Adrenal gland (tissue), 12 donors: ENCODE results near the gene AQP1. TPM values are rescaled to one million over a fixed set of nuclear protein-coding genes. Genes with fewer than 3 reads are reported as not detected.

Experiments used
- DNase-seq, 7 donors: peaks; one replicate each; pipeline ENCODE4 v3.0.0-alpha.2; 2019 to 2020
- H3K27ac ChIP-seq, 5 donors: fragments of 200-600 bp; sonication (generic) in 4 of 5; 1 replicate in 3 of 5; 2 replicates in 2 of 5; pipeline versions ENCODE4 v1.5.1 to v1.8.0; 2016 to 2020; ENCODE audit warnings: mild to moderate bottlenecking in 1 of 5
- H3K27me3 ChIP-seq: fragments of 200-600 bp; 2 replicates; pipeline ENCODE4 v1.8.0; 2021
- H3K36me3 ChIP-seq, 2 donors: fragments of 200-600 bp; replicated peaks in 1 of 2; 1 replicate in 1 of 2; 2 replicates in 1 of 2; pipeline versions ENCODE4 v1.5.1 to v1.8.0; 2018 to 2022
- H3K4me1 ChIP-seq, 2 donors: fragments of 200-600 bp; replicated peaks in 1 of 2; 1 replicate in 1 of 2; 2 replicates in 1 of 2; pipeline versions ENCODE4 v1.5.1 to v1.8.0; 2018 to 2021
- H3K4me3 ChIP-seq, 4 donors: fragments of 200-600 bp; sonication (generic) in 3 of 4; one replicate each; pipeline ENCODE4 v1.5.1; 2016 to 2018
- H3K9me3 ChIP-seq, 3 donors: fragments of 200-600 bp; sonication (generic) in 1 of 3; replicated peaks in 1 of 3; 1 replicate in 2 of 3; 2 replicates in 1 of 3; pipeline versions ENCODE4 v1.5.1 to v1.8.0; 2016 to 2021
- POLR2A ChIP-seq, 2 donors: fragments of 450-650 bp; IDR thresholded peaks; one replicate each; pipeline ENCODE4 v1.6.1; 2017; ENCODE audit warnings: antibody characterized with exemption in 2 of 2, mild to moderate bottlenecking in 2 of 2, moderate library complexity in 1 of 2
- WGBS, 4 donors: extraction: QIAGEN DNeasy Blood & Tissue Kit in 2 of 4; methylation state at CpG; one replicate each; pipeline versions ENCODE4 v1.1.5 to v1.1.7; 2013 to 2017; 5-methylcytosine and 5-hydroxymethylcytosine counted together
- intact Hi-C, 2 donors: fragments of 100-400 bp; cut with DNase I; formaldehyde crosslinking; loops; one replicate each; pipeline versions ENCODE4 v1.14.1 to v1.15.0; 2022 to 2023
- polyA plus RNA-seq, 3 donors: library from polyadenylated mRNA; stranded (reverse); fragments of 200-250 nt in 2 of 3; fragments of 350-450 nt in 1 of 3; fragmentation: Illumina TruSeq in 1 of 3; extraction: RNeasy Lipid Tissue Mini Kit (QIAGEN cat#74804) in 1 of 3; gene quantifications; one replicate each; pipeline ENCODE4 v1.2.3, GENCODE V29; 2013 to 2014
- total RNA-seq, 9 donors: library from RNA; depleted of rRNA in 4 of 9; stranded (reverse); fragments of >200 nt in 4 of 9; fragments of 120-200 nt in 1 of 9; fragmentation: NEBNext Ultra II Directional in 1 of 9; extraction: Animal tissue kit (Norgen Biotek cat#: 25700) in 1 of 9; gene quantifications; one replicate each; pipeline versions ENCODE4 v1.1.0 to v1.2.4, GENCODE V29; 2013 to 2023
- TF ChIP-seq, protein P1 (sequence below), 6 experiments: fragments of 450-650 bp in 4 of 6; fragments of 200-600 bp in 2 of 6; sonication (generic) in 1 of 6; IDR thresholded peaks; 1 replicate in 5 of 6; 2 replicates in 1 of 6; pipeline versions ENCODE4 v1.5.1 to v1.8.0; 2016 to 2021; ENCODE audit warnings: antibody characterized with exemption in 6 of 6, mild to moderate bottlenecking in 2 of 6, moderate library complexity in 1 of 6
- donor health status: healthy with polysubstance abuse.
- donor health status: Bipolar disorder and iron deficiency.
- donor health status: DM: yes; HTN: yes; CAD: no.
- donor health status: DM: no; HTN: no; CAD: no.
- donor health status: DM: no; HTN: no; CAD: no.
- donor health status: DM: yes; HTN: yes; CAD: no.

Gene AQP1
- total and polyA plus RNA-seq, 12 donors, result 7.6 to 77.4 (median 40.5) TPM

GRCh38 chr7:30941582-30942323, 30.1 kb downstream of the AQP1 start:
- no peak for DNase-seq
- no peak overlapping the region for H3K27ac ChIP-seq
- intact Hi-C loops, result no loop called here
- H3K4me3 ChIP-seq, result no peak overlapping the region
- 44 to 51% (median 48%) methylated on average over 8 of the region's 8 CpGs for WGBS, 4 donors
- no peaks in the 10 kb centered on the region for H3K4me1 ChIP-seq
- no peaks in the 10 kb centered on the region for H3K36me3 ChIP-seq
- peaks cover 5% of the 10 kb centered on the region for H3K27me3 ChIP-seq
- H3K9me3 ChIP-seq, result peaks cover 0 to 13% (median 0%) of the 10 kb centered on the region in 3 donors
- TF ChIP-seq, protein P1, sequence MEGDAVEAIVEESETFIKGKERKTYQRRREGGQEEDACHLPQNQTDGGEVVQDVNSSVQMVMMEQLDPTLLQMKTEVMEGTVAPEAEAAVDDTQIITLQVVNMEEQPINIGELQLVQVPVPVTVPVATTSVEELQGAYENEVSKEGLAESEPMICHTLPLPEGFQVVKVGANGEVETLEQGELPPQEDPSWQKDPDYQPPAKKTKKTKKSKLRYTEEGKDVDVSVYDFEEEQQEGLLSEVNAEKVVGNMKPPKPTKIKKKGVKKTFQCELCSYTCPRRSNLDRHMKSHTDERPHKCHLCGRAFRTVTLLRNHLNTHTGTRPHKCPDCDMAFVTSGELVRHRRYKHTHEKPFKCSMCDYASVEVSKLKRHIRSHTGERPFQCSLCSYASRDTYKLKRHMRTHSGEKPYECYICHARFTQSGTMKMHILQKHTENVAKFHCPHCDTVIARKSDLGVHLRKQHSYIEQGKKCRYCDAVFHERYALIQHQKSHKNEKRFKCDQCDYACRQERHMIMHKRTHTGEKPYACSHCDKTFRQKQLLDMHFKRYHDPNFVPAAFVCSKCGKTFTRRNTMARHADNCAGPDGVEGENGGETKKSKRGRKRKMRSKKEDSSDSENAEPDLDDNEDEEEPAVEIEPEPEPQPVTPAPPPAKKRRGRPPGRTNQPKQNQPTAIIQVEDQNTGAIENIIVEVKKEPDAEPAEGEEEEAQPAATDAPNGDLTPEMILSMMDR (IDR thresholded peaks at IDR 0.05), result no peak
- TF ChIP-seq POLR2A (IDR thresholded peaks at IDR 0.05), result no peak

- Histone ChIP-seq H3K27me3 (peaks cover 5% of the 10 kb centered on the region), H3K36me3 (no peaks in the 10 kb centered on the region), H3K27ac (no peak overlapping the region), H3K9me3 (peaks cover 0 to 2% (median 0%) of the 10 kb centered on the region in 3 donors), H3K4me3 (no peak overlapping the region), H3K4me1 (no peaks in the 10 kb centered on the region)
- TF ChIP-seq POLR2A (IDR thresholded peaks at IDR 0.05), result no peak
- TF ChIP-seq, protein P1 (IDR thresholded peaks at IDR 0.05), result no peak
- no peak for DNase-seq
- intact Hi-C loops, result no loop called here
These were observed 38.5 kb downstream of the AQP1 start for GRCh38 chr7:30950197-30950596.

DNA sequence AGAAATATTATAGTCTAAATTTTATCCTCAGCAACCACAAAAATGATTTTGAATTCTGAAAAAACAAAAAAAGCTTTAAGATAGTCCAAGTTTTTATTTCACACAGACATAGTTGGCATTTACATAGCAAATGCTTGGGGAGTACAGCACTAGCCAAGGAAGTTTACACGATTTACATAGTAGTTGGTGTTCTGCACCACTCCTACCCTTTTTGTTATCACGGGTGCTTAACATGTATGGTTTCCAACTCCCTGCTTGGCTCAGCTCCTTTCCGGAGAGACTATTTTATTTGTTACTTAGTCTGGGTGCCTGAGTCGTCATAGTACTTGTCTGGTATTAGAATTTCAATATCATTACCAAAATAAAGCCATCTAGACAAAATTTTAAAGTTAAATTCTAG, 43.3 kb downstream of the AQP1 start:
- no peaks in the 10 kb centered on the region for H3K4me1 ChIP-seq
- peaks cover 5% of the 10 kb centered on the region for H3K27me3 ChIP-seq
- intact Hi-C loops, result no loop called here
- no peaks in the 10 kb centered on the region for H3K36me3 ChIP-seq
- no peak for DNase-seq
- no peak overlapping the region for H3K27ac ChIP-seq
- H3K4me3 ChIP-seq, result no peak overlapping the region
- no peak for TF ChIP-seq POLR2A (IDR thresholded peaks at IDR 0.05)
- TF ChIP-seq, protein P1 (IDR thresholded peaks at IDR 0.05), result no peak
- WGBS, 4 donors, result 62 to 69% (median 65%) methylated on average over 4 of the region's 4 CpGs
- peaks cover 0 to 5% (median 0%) of the 10 kb centered on the region in 3 donors for H3K9me3 ChIP-seq

- Histone ChIP-seq H3K4me1 (no peaks in the 10 kb centered on the region), H3K27me3 (no peaks in the 10 kb centered on the region), H3K36me3 (no peaks in the 10 kb centered on the region), H3K4me3 (no peak overlapping the region), H3K9me3 (peaks cover 0 to 5% (median 0%) of the 10 kb centered on the region in 3 donors), H3K27ac (no peak overlapping the region)
- intact Hi-C loops, result no loop called here
- 89 to 100% (median 97%) methylated on average over 1 of the region's 1 CpG for WGBS, 4 donors
- TF ChIP-seq, protein P1 (IDR thresholded peaks at IDR 0.05), result no peak
- TF ChIP-seq POLR2A (IDR thresholded peaks at IDR 0.05), result no peak
- no peak for DNase-seq
These were observed 45.1 kb downstream of the AQP1 start for GRCh38 chr7:30956704-30957103.
